Uterus (tissue), 2 donors: ENCODE results near the gene TMEM209.

ENCODE experiments used
- CTCF ChIP-seq, 4 experiments: fragments of 200-600 bp in 2 of 4; fragments of 450-650 bp in 2 of 4; sonication (generic) in 2 of 4; IDR thresholded peaks; one replicate each; pipeline ENCODE4 v1.5.1; 2016 to 2019; ENCODE audit warnings: antibody characterized with exemption in 4 of 4, mild to moderate bottlenecking in 2 of 4, moderate library complexity in 1 of 4
- POLR2A ChIP-seq, 2 donors: fragments of 450-650 bp; IDR thresholded peaks; one replicate each; pipeline ENCODE4 v1.6.1; 2016; ENCODE audit warnings: antibody characterized with exemption in 2 of 2, mild to moderate bottlenecking in 1 of 2, moderate library complexity in 1 of 2

- TF ChIP-seq CTCF (IDR thresholded peaks at IDR 0.05) (no peak), POLR2A (IDR thresholded peaks at IDR 0.05) (no peak)
Observed at GRCh38 chr7:130201796-130202195, 3.4 kb downstream of the TMEM209 start.
